Activated B cell treated with CpG ODN at 0.5 μM for 24 hours (primary cell): ENCODE measurements around the gene RBM20. TPM values are rescaled to one million over a fixed set of nuclear protein-coding genes. Genes with fewer than 3 reads are reported as not detected.

Experiments used
- ATAC-seq: fragments of 200-7000 bp; cut with Tn5 transposase; one replicate; pipeline ENCODE4 v1.10.0; 2021; ENCODE audit warnings: low read depth, mild to moderate bottlenecking, moderate library complexity
- CTCF ChIA-PET: fragments of 350-600 bp; sonication (Branson Sonifier 250); formaldehyde crosslinking; loops from one replicate; lab custom pipeline; 2021; ENCODE audit warnings: antibody characterized with exemption; lab: Charles Lee
- POLR2A ChIA-PET: fragments of 350-600 bp; sonication (Branson Sonifier 250); formaldehyde crosslinking; loops from one replicate; lab custom pipeline; 2021; ENCODE audit warnings: antibody characterized with exemption; lab: Charles Lee
- DNase-seq: peaks from one replicate; pipeline ENCODE4 v3.0.0; 2022
- H3K27ac Mint-ChIP-seq: one replicate; pipeline ENCODE4 v1.8.0; 2020; ENCODE audit warnings: mixed read lengths
- H3K27me3 Mint-ChIP-seq: one replicate; pipeline ENCODE4 v1.8.0; 2021; ENCODE audit warnings: mixed read lengths
- H3K36me3 Mint-ChIP-seq: one replicate; pipeline ENCODE4 v1.8.0; 2021; ENCODE audit warnings: low read depth, mixed read lengths
- H3K4me1 Mint-ChIP-seq: one replicate; pipeline ENCODE4 v1.8.0; 2021; ENCODE audit warnings: mixed read lengths
- H3K4me3 Mint-ChIP-seq: one replicate; pipeline ENCODE4 v1.8.0; 2020; ENCODE audit warnings: mild to moderate bottlenecking, mixed read lengths
- H3K9me3 Mint-ChIP-seq: one replicate; pipeline ENCODE4 v1.8.0; 2020; ENCODE audit warnings: mixed read lengths
- CTCF ChIP-seq: fragments of 200-600 bp; IDR thresholded peaks from one replicate; pipeline ENCODE4 v1.8.0; 2022; ENCODE audit warnings: antibody characterized with exemption, mild to moderate bottlenecking
- intact Hi-C: fragments of 100-400 bp; cut with micrococcal nuclease; formaldehyde crosslinking; loops from one replicate; pipeline ENCODE4 v1.15.1; 2024
- total RNA-seq: library from RNA; stranded (reverse); gene quantifications from 2 replicates; pipeline ENCODE4 v1.2.3, GENCODE V29; 2022

Gene RBM20
- total RNA-seq, 1 donor from 2014 or later = 0.02 TPM

DNA sequence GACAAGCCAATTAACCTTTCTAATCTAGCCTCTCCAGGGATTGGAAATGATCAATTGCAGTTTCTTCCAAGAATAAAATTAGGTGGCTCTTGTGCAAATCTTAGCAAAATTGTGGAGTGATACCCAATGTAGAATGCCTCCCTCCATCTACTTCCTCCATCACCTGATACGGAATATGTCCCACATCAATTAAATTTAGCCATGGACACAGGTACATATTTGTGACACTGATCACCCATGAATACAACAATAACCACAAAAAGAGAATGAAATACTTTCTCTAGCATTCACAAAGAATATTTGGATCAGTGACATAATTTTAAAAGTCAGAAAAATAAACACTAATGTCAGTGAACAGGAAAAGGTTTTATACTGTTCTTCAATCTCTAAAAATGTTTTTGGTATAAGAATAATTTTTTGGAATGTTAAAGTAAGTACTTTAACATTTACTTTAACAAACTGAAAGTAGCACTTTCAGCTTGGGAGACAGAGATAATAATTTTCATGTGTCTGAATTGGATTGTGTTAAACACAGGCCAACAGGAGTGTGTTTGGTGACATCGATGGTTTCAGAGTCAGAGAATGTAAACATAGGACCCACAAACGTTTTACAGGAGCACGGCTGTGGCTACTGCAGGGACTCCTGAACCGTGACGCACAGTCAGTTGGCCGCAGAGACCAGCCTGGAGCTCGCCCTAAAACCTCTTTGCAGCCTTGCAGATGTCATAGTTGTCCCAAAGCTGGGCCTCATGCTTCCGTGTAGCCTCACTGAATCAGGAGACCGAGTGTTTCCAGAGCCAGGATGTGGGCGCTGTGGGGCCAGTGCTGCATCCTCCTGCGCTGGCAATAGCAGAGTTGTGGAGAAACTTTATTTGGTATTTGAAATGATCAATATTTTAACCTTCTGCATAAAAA is 7.2 kb downstream of the RBM20 start:
- Mint-ChIP-seq H3K4me1 (peaks cover 29% of the 10 kb centered on the region), H3K27me3 (peaks cover 24% of the 10 kb centered on the region), H3K4me3 (no peak overlapping the region), H3K27ac (no peak overlapping the region), H3K36me3 (no peaks in the 10 kb centered on the region), H3K9me3 (no peaks in the 10 kb centered on the region)
- ChIA-PET POLR2A (no interaction called here), CTCF (no interaction called here)
- no peak for ATAC-seq
- no peak for TF ChIP-seq CTCF
- intact Hi-C loops = loop anchor here (2.0 kb wide), 1 partner anchor 22 kb away; no protein-coding TSS in a partner anchor
- DNase-seq = no peak

- ChIA-PET POLR2A (no interaction called here), CTCF (interaction anchor here (0.7 to 1.5 kb wide), 2 partner anchors 19 to 348 kb away, joined by 4 to 5 read pairs; partner anchors contain the start of gene SMNDC1)
- peaks cover 29% of the 10 kb centered on the region for H3K4me1 Mint-ChIP-seq
- ATAC-seq (no peak), DNase-seq (no peak)
- H3K9me3 Mint-ChIP-seq = no peaks in the 10 kb centered on the region
- intact Hi-C loops = no loop called here
- no peaks in the 10 kb centered on the region for H3K36me3 Mint-ChIP-seq
- no peak overlapping the region for H3K4me3 Mint-ChIP-seq
- H3K27me3 Mint-ChIP-seq = peaks cover 23% of the 10 kb centered on the region
- no peak for TF ChIP-seq CTCF
- no peak overlapping the region for H3K27ac Mint-ChIP-seq
These were observed 8.5 kb downstream of the RBM20 start for GRCh38 chr10:110652475-110653118.

DNA sequence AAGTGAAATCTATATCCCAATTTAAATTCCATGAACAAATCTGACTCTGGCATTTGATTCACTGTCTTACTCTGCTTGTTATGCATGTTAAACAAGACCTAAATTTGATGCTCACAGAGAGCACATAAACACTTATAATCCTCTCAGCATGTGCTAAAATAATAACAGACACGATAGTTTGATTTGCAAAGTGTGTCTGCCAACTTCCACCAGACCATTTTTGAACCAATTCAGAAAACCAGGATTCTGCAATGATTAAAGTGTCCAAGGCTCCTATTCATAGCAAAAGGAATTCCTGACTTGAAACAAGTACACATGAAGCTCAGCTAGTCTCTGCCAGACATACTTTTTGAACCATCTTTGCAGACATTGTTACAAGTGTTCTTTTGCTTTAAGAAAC is 11.2 kb downstream of the RBM20 start:
- no peak for ATAC-seq
- CTCF ChIA-PET = no interaction called here
- no peak for DNase-seq
- intact Hi-C loops = no loop called here
- no peak overlapping the region for H3K27ac Mint-ChIP-seq
- POLR2A ChIA-PET = no interaction called here
- peaks cover 18% of the 10 kb centered on the region for H3K4me1 Mint-ChIP-seq
- H3K9me3 Mint-ChIP-seq = no peaks in the 10 kb centered on the region
- no peak for TF ChIP-seq CTCF
- H3K27me3 Mint-ChIP-seq = peaks cover 11% of the 10 kb centered on the region
- no peaks in the 10 kb centered on the region for H3K36me3 Mint-ChIP-seq
- H3K4me3 Mint-ChIP-seq = no peak overlapping the region

- no peaks in the 10 kb centered on the region for H3K36me3 Mint-ChIP-seq
- peaks cover 5% of the 10 kb centered on the region for H3K4me1 Mint-ChIP-seq
- DNase-seq = no peak
- no peaks in the 10 kb centered on the region for H3K9me3 Mint-ChIP-seq
- ChIA-PET POLR2A (no interaction called here), CTCF (no interaction called here)
- ATAC-seq = no peak
- peaks cover 9% of the 10 kb centered on the region for H3K27me3 Mint-ChIP-seq
- H3K4me3 Mint-ChIP-seq = no peak overlapping the region
- intact Hi-C loops = no loop called here
- no peak overlapping the region for H3K27ac Mint-ChIP-seq
- TF ChIP-seq CTCF = no peak
These were observed 12.5 kb downstream of the RBM20 start for GRCh38 chr10:110656612-110657011.
